NCI-H446 (cell line): ENCODE results near the gene C12orf75.
"Not testable (repeated sequence)": the region's sequence is repeated elsewhere in the genome, so short reads cannot be mapped to it uniquely, and the experiment has no call there.

ENCODE experiments used
- DNase-seq, 2 experiments: peaks; one replicate each; lab custom pipeline; 2025; lab: John Stamatoyannopoulos, UW

Gene C12orf75

GRCh38 chr12:105378911-105379310 lies 48.4 kb downstream of the C12orf75 start:
- DNase-seq, result no peak

GRCh38 chr12:105382771-105383622 lies 52.5 kb downstream of the C12orf75 start:
- DNase-seq, result peak; percentile 35 to 68

- DNase-seq, result no peak
Measured at GRCh38 chr12:105384220-105384619, 53.7 kb downstream of the C12orf75 start.

GRCh38 chr12:105384916-105385535 lies 54.5 kb downstream of the C12orf75 start:
- DNase-seq, result no peak

- DNase-seq, result no peak
Measured at GRCh38 chr12:105386431-105386830, 55.9 kb downstream of the C12orf75 start.

GRCh38 chr12:105391231-105391630 lies 60.7 kb downstream of the C12orf75 start:
- no peak for DNase-seq

- no peak for DNase-seq
Measured at GRCh38 chr12:105393587-105393986, 63.1 kb downstream of the C12orf75 start.

GRCh38 chr12:105396024-105396423 lies 65.5 kb downstream of the C12orf75 start:
- no peak for DNase-seq

- DNase-seq, result no peak
Measured at GRCh38 chr12:105396983-105397382, 66.5 kb downstream of the C12orf75 start.

- DNase-seq, result no peak
Measured at GRCh38 chr12:105398930-105399329, 68.4 kb downstream of the C12orf75 start.

- no peak for DNase-seq
Measured at GRCh38 chr12:105399428-105400081, 69.1 kb downstream of the C12orf75 start.

- no peak for DNase-seq
Measured at GRCh38 chr12:105400227-105400626, 69.7 kb downstream of the C12orf75 start.

- DNase-seq, result no peak
Measured at GRCh38 chr12:105401198-105401597, 70.7 kb downstream of the C12orf75 start.

- DNase-seq, result no peak
Measured at GRCh38 chr12:105402366-105402765, 71.9 kb downstream of the C12orf75 start.

- no peak for DNase-seq
Measured at GRCh38 chr12:105403095-105403494, 72.6 kb downstream of the C12orf75 start.

- DNase-seq, result not testable (repeated sequence)
Measured at GRCh38 chr12:105404134-105404533, 73.6 kb downstream of the C12orf75 start.

GRCh38 chr12:105406497-105406896 lies 76.0 kb downstream of the C12orf75 start:
- DNase-seq, result no peak

GRCh38 chr12:105409279-105409678 lies 78.8 kb downstream of the C12orf75 start:
- DNase-seq, result no peak

- peak in 1 of 2 experiments; percentile 15 for DNase-seq
Measured at GRCh38 chr12:105409801-105410471, 79.4 kb downstream of the C12orf75 start.

GRCh38 chr12:105413911-105414487 lies 83.5 kb downstream of the C12orf75 start:
- DNase-seq, result no peak

GRCh38 chr12:105417732-105418131 lies 87.2 kb downstream of the C12orf75 start:
- no peak for DNase-seq

- DNase-seq, result no peak
Measured at GRCh38 chr12:105418229-105418628, 87.7 kb downstream of the C12orf75 start.
